Hepatic stellate cell (primary cell): ENCODE results near the gene JAM3.

Source experiments
- DNase-seq: peaks from one replicate; pipeline ENCODE4 v3.0.0; 2011; ENCODE audit warnings: low spot score

The JAM3 gene

DNA sequence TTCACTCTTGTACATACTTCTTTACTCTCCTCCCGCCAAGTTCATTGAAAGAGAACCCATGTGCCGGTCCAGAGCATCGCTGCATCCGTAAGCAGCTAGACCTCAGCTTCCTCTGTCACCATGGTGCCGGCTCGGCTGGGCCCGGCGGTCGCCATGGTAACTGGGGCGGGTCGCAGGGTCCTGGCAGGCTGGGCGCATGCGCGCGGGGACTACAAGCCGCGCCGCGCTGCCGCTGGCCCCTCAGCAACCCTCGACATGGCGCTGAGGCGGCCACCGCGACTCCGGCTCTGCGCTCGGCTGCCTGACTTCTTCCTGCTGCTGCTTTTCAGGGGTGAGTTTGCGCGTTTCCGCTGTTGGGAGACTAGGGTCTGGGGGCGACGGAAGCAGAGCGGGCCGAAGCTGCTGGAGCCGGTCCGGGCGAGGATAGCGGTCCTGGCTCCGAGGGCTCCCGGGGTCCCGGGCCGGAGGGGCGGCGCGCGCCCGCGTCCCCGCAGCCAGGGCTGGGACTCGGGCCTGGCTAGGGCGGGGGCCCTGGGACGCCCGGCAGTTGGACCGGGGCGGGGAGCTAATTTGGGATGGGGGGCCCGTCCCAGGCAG is at the start of gene JAM3:
Gene JAM3, plus strand, starts transcription at position 244 of the 597 bp plus-strand sequence. Its CDS starts 12 bp downstream, at position 256.
- peak; percentile 100 for DNase-seq

DNA sequence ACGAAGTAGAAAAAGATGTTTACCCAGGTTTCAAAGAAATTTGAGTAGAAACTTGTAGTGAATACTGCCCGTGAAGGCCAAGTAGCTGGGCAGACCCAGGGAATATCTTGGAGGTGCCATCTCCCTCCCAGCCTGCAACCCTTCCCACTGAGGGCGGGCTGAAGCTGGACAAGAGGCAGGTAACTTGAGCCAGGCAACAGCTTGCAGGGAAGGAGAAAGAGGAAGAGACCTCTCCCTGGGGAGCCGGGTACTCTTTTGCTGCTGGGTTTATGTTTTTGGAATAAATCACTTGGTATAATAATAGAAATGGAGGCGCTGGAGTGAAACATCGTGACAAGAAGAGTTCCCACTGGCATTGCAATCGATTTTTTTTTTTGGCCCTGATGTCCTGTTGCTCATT is 49.4 kb upstream of the JAM3 start:
- no peak for DNase-seq

DNA sequence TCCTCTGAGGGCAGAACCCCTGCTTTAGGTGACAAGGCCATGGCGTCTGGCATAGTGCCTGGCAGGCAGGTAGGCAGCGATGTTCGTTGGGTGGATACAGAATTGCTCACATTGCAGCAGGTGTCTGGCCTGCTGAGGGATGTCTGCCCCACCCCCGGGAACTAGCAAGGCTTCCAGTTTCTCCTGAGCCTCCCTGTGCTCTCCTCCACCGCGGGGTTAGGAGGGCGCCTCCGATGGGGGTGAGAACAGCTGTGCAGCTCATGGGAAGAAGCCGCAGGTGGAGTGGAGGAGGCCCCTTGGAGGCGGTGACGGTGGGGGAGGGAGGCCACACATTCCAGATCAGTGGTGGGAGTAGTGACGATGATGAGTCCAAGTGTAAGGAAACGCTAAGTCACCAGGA is 48.3 kb upstream of the JAM3 start:
- DNase-seq = no peak

DNA sequence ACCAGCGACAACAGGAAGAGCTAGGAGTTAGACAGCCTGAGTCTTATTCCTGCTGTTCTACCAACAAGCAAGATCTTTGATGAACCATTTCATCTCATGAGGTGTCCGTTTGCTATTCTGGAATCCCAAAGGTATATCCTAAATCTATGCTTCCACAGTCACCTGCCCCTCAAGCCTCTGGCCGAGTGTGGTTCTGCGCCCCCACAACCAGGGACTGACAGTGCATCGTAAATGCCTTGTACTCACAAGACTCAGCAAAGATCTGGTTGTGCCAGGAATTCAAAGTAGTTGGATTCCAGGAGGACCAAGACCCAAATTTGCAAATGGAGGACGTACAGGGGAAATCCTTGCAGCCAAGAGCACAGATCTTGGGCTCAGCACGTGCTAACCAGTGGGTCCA is 47.5 kb upstream of the JAM3 start:
- DNase-seq = no peak

DNA sequence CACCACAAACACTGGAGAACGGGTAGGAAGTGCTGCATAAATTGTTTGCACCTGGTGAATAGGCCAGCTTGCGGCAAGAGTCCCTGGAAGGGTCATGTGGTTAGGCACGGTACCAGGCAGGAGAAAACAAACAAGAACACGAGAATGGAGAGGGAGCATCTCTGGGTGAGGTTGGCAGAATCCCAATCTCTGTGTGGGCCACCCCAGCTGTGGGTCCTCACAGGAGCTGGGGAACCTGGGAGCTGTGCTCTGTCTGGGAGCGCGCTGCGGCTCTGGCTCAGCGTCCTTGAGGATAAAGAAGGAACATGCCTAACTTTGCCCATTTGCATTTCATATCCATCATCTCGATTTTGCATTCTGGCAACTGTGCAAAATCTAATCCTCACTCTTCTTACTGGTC is 46.1 kb upstream of the JAM3 start:
- DNase-seq = no peak

DNA sequence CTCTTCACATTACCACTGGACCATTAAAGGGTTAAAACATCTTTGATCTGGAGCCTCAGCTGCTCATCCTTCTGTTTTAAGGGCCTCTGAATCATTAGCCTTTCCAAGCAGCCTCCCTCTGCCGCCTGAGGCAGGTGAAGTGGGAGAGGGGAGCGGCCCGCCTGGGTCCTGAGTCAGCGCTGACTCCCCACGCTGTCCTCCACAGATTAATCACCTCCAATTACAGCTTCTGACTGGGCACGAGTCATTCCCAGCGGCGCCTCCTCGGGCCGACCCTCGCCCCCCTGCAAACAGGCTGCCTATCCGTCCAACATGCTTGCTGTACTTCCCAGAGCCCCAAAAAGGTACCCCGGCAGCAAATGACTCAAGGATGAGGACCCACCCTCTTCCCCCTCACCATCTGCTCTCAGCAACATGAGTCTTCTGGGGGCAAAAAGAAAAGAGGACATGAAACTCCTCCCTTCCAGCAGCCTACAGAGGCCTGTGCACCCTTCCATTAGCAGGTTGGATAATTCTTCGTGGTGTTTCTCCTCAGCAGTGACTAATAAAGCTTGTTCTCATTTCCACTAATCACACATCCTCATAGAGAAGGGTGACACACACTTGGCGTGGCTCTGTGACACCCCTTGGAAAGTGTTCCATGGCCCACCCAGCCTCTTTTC is 44.3 kb upstream of the JAM3 start:
- no peak for DNase-seq

DNA sequence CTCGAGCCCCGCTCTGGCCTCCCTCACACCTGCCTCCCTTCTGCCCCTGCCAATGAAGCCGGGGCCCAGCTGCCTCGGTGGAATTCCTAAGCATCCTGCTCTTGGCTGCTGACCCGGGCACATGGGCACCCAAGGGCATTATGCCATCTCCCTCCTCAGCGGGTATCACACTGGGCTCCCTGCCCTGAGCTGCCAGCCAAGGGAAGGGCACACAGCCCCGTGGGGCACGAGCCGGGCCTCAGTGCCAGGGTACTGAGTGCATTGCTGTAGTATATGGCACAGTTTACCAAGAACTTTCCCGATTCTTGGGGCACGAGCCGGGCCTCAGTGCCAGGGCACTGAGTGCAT is 43.8 kb upstream of the JAM3 start:
- DNase-seq = no peak

DNA sequence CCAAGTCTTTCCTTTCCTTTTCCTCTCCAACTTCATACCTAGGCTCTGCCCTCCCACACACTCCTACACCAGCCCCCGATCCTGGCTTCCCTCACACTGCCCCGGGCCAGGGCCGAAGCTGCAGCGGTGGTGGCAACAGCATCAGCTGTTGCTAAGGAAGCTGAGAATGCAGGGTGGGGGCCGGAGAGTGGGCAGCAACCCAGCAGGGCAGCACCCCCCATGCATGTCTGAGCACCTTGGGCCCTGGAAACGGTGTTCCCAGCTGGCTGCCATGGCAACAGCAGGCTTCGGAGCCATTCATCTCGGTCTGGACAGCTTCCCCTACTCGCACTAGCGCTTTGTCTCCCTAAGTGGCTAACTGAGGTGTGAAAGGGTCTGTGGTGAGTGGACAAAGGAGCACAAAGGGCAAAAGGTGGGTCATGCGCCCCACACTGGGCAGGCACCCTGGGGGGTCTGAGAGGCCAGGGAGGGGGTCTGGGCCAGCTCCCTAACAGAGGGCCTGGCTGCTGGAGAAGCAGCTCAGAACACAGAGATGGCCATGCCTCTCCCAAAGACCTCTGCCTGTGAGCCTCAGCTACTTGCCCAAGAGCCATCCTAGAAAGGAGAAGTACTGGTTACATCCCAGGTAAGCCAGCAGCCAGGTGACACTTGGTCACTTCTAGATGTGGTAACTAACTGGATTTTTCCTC is 42.1 kb upstream of the JAM3 start:
- no peak for DNase-seq

DNA sequence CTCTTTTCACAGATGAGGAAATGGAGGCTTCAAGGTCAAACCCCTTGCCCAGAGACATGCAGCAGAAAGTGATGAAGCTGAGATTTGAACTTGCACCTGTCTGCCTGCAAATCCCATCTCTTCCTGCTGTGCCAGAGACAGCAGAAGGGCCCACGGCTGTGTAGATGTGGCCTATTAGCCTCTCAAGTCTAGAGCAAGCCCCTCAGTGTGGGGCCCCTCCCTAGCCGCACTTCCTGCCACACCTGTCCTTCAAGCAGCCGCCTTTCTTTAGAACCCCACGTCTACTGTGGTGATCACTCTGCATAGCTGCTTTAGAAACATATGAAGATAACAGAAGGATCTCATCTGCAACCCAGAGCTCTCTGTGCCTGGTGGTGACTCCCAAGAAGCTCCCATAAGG is 41.2 kb upstream of the JAM3 start:
- DNase-seq = no peak

DNA sequence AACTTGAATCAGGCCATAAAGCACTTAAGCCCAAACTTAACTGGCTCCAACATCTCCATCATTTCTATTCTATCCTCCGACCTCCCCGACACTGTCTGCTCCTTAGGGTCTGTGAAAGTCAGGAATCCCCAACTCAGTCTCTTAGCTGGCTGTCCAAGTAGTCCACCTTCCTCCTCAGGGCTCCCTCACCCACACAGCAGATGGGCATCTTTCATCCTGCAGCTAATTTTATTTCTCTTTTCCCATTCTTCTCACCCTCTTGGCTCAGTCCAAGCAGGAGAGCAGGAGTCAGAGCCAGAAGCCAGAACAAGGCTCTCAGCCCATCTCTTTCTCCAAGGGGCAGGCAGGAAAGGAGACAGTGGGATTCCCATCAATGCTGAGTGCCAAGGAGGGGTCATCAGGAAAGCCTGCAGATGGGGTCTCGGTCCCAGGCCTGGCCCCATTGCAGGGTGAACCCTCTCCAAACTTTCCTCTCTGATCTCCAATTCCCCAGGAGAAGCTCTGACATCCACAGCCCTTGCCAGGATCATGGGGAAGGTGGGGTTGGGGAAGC is 40.4 kb upstream of the JAM3 start:
- no peak for DNase-seq

DNA sequence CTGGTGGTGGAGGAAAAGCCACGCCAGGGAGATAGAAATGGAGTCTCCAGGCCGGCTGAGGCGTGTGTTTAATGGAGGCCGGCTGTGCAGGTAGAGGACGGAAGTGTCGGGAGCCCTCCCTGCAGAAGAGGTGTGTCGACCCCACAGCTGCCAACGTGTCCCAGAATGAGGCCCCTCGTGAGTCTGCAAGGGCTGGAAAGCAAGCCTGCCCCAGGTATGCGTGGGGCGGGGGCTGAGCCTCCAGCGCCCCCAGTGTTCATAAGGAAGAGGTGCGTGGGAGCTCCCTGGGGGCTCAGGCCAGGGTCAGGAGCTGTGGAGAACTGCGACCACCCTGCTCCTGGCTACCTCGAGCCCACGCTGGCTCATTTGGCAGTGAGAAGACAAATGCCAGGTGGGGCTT is 38.0 kb upstream of the JAM3 start:
- no peak for DNase-seq

DNA sequence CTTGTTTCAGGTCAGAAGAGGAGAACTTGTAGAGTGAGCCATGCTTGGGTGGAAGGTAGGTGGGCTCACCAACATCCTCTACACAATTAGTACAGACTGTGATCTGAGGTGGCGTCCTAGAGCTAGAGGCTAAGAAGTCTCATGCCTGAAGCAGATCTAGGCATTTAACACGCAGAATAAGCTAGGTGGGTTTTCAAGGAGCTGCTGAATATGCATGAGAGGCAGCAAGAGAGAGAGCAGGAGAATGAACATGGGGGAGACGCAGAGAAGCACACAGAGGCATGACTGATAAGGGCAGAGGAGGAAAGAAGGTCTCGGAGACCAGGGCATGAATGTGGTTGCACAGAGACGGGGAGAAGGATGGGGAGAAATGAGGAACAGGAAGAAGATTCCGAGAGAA is 36.8 kb upstream of the JAM3 start:
- no peak for DNase-seq

DNA sequence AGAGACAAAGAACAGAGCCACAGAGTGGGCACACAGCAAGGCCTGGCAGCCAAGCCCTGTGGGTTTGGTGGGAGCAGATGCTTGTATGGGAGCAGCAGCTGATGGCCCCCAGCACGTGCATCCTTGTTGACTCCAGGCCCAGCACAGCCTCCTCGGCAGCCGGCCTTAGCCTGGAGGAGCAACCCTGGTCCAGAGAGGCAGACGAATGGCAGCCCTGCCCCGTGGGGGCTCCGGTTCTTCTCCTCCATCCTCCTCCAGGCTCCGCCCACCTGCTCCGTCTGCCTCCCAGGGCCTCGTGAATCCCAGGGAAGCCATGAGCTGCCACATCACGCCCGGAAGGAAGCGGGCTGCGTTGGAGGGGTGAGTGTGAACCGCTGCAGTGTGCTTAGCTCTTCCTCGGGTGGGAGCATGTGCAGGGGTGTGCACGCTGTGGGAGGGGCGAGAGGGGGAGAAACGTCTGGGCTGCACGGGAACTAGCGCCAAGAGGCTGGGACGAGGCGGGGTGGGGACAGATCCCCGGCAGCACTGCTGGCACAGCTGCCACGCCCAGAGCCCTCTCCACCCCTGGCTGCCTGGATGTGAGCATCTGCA is 36.3 kb upstream of the JAM3 start:
- no peak for DNase-seq

DNA sequence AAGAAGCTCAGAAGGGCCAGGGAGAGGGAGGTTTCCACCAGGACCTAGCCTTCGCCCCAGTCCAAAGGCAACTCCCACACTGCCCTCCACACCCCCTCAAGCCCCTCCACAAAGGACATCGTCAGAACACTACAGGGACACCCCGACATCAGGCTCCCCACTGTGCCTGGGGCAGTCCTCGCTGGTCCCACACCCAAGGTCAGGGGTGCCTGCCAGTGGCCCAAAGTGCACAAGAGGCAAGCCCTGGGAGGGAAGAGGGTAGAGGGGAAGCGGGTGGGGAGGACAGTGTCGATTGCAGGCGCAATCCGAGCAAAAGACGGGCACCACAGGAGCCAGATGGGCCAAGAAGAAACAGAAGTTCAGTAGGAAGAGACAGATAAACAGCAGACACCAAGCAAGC is 35.6 kb upstream of the JAM3 start:
- no peak for DNase-seq

DNA sequence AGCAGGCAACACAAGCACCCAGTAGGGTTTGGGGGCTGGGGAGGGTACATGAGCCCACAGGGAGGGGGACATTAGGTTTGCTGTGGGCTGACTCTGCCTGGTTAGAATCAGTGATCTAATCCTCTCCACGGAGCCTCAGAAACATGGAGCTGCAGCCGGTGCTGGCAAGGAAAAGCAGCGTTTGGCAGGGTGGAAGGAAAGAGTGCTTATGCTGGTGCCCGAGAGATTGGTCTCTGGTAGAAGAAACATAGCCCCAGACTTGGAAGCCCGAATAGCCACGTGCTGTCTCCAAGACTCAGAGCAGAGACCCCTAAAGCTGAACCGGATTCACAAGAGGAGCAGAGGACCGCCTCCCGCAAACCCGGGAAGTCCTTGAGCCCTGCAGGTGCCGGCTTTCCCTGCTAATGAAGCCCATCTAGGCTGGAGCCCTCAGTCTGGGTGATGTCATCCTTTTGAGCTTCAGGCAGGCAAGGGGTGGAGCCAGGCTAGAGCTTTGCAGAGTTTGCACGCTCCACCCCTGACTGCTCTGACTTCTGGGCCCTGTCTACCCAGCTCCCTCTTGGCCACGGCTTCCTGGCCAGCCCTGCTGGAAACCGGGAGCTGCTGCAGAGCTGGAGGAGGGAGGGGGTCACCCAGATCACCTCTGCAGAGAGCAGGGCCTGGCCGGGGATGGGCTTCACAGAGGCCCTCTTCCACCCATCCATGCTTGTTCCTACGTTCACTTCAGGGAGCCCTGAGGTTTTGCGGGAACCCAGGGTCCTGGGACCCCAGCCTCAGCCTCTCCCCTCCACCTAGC is 35.0 kb upstream of the JAM3 start:
- peak; percentile 94 for DNase-seq

DNA sequence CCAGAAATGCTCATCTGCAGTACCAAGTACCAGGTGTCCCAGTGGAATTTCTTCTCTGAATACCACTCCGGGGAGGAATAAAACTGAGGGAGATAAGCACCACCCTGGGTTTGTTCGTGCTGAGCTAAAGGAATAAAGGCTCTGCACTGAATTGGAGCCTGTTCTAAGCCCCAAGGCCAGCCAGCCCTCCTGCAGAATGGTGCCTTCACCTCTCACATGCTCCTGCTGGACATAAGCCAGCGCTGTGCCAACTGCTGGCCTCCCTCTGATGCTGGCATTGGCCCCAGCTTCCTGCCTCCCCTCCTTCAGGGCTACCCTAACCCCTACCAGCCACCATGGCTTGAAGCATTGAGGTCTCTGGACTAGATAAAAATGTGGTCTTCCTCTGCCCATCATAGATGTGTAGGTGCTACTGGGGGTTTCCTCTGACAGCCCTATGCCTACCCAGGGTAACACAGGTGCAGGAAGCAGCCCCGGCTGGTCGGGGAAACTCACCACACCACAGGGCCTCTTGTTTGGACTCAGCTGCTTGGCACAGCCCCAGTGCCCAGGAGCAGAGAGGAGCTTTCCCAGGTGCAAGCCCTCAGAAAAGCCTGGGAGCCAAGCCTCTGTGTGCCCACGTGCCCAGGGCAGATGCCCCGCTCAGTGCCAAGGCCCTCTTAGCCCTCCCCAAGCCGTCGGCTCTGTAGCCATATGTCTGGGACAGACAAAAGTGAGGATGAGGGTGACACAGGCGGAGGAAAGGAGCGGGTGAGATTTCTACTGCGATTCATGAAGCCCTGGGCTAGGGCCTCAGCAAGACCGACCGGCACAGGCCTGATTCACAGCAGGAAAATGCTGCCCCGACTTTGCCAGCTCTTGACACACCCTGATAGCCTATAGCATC is 34.1 kb upstream of the JAM3 start:
- no peak for DNase-seq

DNA sequence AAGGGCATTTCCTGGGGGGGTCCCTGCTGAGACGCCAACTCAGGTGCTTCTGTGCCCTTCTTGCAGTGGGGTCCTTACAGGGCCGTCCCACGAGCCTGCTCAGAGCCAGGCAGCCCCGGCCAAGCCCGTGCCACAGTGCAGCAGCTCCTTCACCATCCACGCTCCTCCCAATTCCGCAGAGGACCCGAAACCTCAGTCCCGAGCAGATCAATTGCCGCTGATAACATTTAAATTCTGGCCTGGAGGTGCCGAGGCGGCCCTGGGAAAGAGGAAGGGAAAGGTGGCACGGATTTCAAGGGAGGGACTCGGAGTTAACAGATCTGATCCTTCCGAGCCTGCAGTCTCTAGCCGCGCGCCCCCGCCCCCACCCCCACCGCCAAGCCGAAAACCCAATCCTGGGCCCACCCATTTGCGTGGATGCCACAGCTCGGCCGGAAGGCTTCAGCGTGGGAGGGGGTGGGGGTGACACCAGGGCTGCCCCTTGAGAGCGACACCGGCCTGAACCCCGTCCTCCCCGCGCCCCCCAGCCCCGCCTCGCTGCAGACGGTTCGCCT is 32.3 kb upstream of the JAM3 start:
- DNase-seq = peak; percentile 28

DNA sequence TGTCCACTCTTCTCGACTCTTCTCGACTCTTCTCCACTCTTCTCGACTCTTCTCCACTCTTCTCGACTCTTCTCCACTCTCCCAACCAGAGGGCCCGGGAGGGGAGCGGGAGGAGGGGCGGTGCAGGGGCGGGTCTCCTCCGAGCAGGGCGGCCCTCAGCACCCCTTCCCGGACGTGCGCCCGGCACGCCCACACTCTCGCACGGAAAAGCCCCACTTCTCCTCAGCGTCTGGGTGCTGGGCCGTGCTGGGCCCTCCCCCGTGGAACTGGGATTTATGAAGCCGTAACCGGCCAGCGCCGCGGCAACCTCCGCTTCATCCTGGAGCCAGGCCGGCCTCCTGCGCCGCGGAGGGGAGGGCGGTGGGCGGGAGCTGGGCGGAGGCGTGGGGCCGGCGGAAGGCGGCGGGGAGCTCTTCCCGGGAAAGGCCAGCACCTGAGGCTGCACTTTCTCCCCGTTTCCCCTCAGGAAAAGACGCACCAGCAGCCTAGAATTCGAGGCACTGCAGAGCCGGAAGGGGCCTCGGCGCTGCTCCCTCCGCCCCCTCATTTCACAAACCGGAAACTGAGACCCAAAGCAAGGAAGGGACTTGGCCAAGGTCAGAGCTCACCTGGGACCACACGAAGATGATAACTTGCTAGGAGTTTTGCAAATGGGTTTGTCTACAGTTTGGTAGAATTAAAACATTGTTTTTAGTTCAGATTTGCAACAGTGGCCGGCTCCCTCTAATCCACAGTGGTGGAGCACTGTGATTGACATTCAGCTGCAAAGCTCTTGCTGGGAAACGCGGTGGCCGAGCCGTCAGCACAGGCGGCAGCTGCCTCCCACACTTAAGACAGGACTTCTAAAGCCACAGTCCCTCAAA is 31.6 kb upstream of the JAM3 start:
- DNase-seq = peak; percentile 77

DNA sequence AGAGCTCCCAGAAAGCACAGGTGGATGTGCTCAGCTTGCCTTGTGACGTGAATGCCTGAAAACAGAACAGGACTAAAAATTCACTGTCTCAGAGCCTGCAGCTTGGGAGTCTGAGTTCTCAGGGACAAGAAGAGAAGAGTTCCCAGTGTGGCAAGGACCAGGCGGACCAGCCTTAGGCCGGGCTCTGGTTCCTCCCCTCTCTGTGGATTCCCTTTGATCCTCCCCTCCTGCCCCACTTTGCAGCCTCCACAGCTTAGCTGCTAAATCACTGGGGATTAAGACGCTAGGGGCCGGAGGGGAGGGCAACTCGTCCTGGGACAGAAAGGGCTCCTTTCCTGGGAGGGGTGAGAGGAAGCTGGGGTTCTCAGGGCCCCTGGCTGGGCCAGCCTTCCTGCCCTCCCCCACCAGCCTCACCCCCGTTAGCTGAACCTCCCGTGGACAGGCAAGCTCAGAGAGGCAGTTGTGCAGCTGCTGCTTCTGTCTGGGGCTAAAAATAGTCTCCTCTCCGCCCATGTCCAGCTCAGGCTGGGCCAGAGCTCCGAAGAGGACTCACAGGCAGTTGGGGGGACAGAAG is 29.9 kb upstream of the JAM3 start:
- DNase-seq = peak; percentile 67
